PC-3 (cell line): ENCODE measurements around the gene NKD2. TPM values are rescaled to one million over a fixed set of nuclear protein-coding genes. Genes with fewer than 3 reads are reported as not detected.
"Not testable (repeated sequence)": the region's sequence is repeated elsewhere in the genome, so short reads cannot be mapped to it uniquely, and the experiment has no call there.

Source experiments
- ATAC-seq: fragments of 200-7000 bp; cut with Tn5 transposase; 2 replicates; pipeline ENCODE4 v1.9.1; 2020; ENCODE audit warnings: mild to moderate bottlenecking, moderate library complexity
- BruUV-seq: library from RNA; stranded (reverse); fragments of 400-500 nt; replicated peaks from 2 replicates; lab custom pipeline; 2021; lab: Mats Ljungman, UMichigan
- CTCF ChIA-PET: fragments of 300-600 bp; sonication (Branson Sonifier 250); formaldehyde crosslinking; loops from one replicate; lab custom pipeline; 2022; ENCODE audit warnings: antibody characterized with exemption; lab: Charles Lee
- POLR2A ChIA-PET: fragments of 300-600 bp; sonication (Branson Sonifier 250); formaldehyde crosslinking; loops from one replicate; lab custom pipeline; 2022; ENCODE audit warnings: antibody characterized with exemption; ENCODE audit not compliant: unreplicated experiment; lab: Charles Lee
- DNase-seq: peaks from one replicate; pipeline ENCODE4 v3.0.0-alpha.2; 2015
- H2AFZ ChIP-seq: fragments of 300-600 bp; sonication (generic); 2 replicates; pipeline ENCODE4 v1.6.0; 2016; ENCODE audit warnings: antibody characterized with exemption, low read length
- H3F3A ChIP-seq: fragments of 300-600 bp; sonication (generic); one replicate; pipeline ENCODE4 v1.6.0; 2017; ENCODE audit warnings: antibody characterized with exemption, low read length, control low read depth, mild to moderate bottlenecking; ENCODE audit not compliant: unreplicated experiment
- H3K27ac ChIP-seq: fragments of 300-600 bp; sonication (generic); 2 replicates; pipeline ENCODE4 v1.5.1; 2016; ENCODE audit warnings: mild to moderate bottlenecking, low read length
- H3K27me3 ChIP-seq: fragments of 300-600 bp; sonication (generic); 2 replicates; pipeline ENCODE4 v1.6.1; 2016; ENCODE audit warnings: low read length, mixed read lengths
- H3K36me3 ChIP-seq: fragments of 300-600 bp; sonication (generic); 2 replicates; pipeline ENCODE4 v1.6.1; 2016; ENCODE audit warnings: low read depth, mixed run types, low read length, mixed read lengths
- H3K4me1 ChIP-seq: fragments of 300-600 bp; sonication (generic); 2 replicates; pipeline ENCODE4 v1.5.1; 2016; ENCODE audit warnings: low read length; ENCODE audit not compliant: insufficient read depth
- H3K4me2 ChIP-seq: fragments of 300-600 bp; sonication (generic); 2 replicates; pipeline ENCODE4 v1.6.0; 2016; ENCODE audit warnings: low read length
- H3K4me3 ChIP-seq: fragments of 300-600 bp; sonication (generic); 2 replicates; pipeline ENCODE4 v1.5.1; 2016; ENCODE audit warnings: mild to moderate bottlenecking, low read length, mixed read lengths
- H3K79me2 ChIP-seq: fragments of 300-600 bp; sonication (generic); 2 replicates; pipeline ENCODE4 v1.6.1; 2017; ENCODE audit warnings: low read length, mixed read lengths
- H3K9ac ChIP-seq: fragments of 300-600 bp; sonication (generic); 2 replicates; pipeline ENCODE4 v1.6.0; 2016; ENCODE audit warnings: mild to moderate bottlenecking, low read length
- H3K9me2 ChIP-seq: fragments of 300-600 bp; sonication (generic); replicated peaks from 2 replicates; pipeline ENCODE4 v1.6.1; 2016; ENCODE audit warnings: mixed run types, low read length, mixed read lengths
- H3K9me3 ChIP-seq: fragments of 300-600 bp; sonication (generic); 2 replicates; pipeline ENCODE4 v1.6.1; 2016; ENCODE audit warnings: low read length, mixed read lengths
- H4K20me1 ChIP-seq: fragments of 300-600 bp; sonication (generic); 2 replicates; pipeline ENCODE4 v1.6.1; 2016; ENCODE audit warnings: low read length, mixed read lengths
- CTCF ChIP-seq: fragments of 300-600 bp; sonication (generic); conservative IDR thresholded peaks from 2 replicates; pipeline ENCODE4 v1.5.1; 2017; ENCODE audit warnings: antibody characterized with exemption, low read depth, mild to moderate bottlenecking, low read length
- EZH2 ChIP-seq: fragments of 300-600 bp; sonication (generic); IDR thresholded peaks from one replicate; pipeline ENCODE4 v1.6.1; 2017; ENCODE audit warnings: antibody characterized with exemption, mild to moderate bottlenecking, low read length; ENCODE audit not compliant: unreplicated experiment
- EZH2phosphoT487 ChIP-seq: fragments of 300-600 bp; sonication (generic); IDR thresholded peaks from 2 replicates; pipeline ENCODE4 v1.6.1; 2018; ENCODE audit warnings: mild to moderate bottlenecking, antibody characterized with exemption, low read length, borderline replicate concordance
- intact Hi-C: fragments of 100-400 bp; cut with micrococcal nuclease; formaldehyde crosslinking; loops from 2 replicates; pipeline ENCODE4 v1.9.0; 2023
- total RNA-seq: library from RNA; depleted of rRNA; stranded (reverse); fragments of >200 nt; gene quantifications from 2 replicates; pipeline ENCODE4 v1.2.3, GENCODE V29; 2014

NKD2 gene
- total RNA-seq, 1 experiment from 2014 or later: 1.6 TPM

GRCh38 chr5:1081519-1081918 is 72.9 kb downstream of the NKD2 start:
- Histone ChIP-seq H3K27me3 (no peaks in the 10 kb centered on the region), H3K79me2 (no peaks in the 10 kb centered on the region), H3K9me2 (no peaks in the 10 kb centered on the region), H3K27ac (no peak overlapping the region), H3F3A (no peaks in the 10 kb centered on the region), H3K4me3 (no peak overlapping the region), H3K9me3 (no peaks in the 10 kb centered on the region), H3K4me1 (no peaks in the 10 kb centered on the region), H3K9ac (no peak overlapping the region), H3K4me2 (no peak overlapping the region), H4K20me1 (no peaks in the 10 kb centered on the region), H2AFZ (no peak overlapping the region), H3K36me3 (peaks cover 17% of the 10 kb centered on the region; the same call in 1 of the 2 replicates)
- no TSS peak for BruUV-seq
- ChIA-PET POLR2A (no interaction called here), CTCF (no interaction called here)
- ATAC-seq (no peak), DNase-seq (no peak)
- intact Hi-C loops: no loop called here
- TF ChIP-seq EZH2 (no peak), EZH2phosphoT487 (no peak), CTCF (no peak)

- DNase-seq, intact Hi-C loops, H3F3A ChIP-seq, H3K9me2 ChIP-seq, H3K9ac ChIP-seq, H4K20me1 ChIP-seq, H3K79me2 ChIP-seq, H3K27me3 ChIP-seq, H3K4me1 ChIP-seq, H2AFZ ChIP-seq, POLR2A ChIA-PET, H3K4me2 ChIP-seq, CTCF ChIA-PET, H3K27ac ChIP-seq, BruUV-seq, ATAC-seq, H3K4me3 ChIP-seq, H3K9me3 ChIP-seq: not testable (repeated sequence)
- H3K36me3 ChIP-seq: peaks cover 19% of the 10 kb centered on the region; the same call in 1 of the 2 replicates
Measured at GRCh38 chr5:1083026-1083425, 74.4 kb downstream of the NKD2 start.

- no peaks in the 10 kb centered on the region for H4K20me1 ChIP-seq
- no peaks in the 10 kb centered on the region for H3F3A ChIP-seq
- H3K9ac ChIP-seq: no peak overlapping the region
- no peak overlapping the region for H2AFZ ChIP-seq
- no peak for TF ChIP-seq EZH2phosphoT487
- no peak for TF ChIP-seq CTCF
- TF ChIP-seq EZH2: no peak
- POLR2A ChIA-PET: no interaction called here
- intact Hi-C loops: no loop called here
- no peaks in the 10 kb centered on the region for H3K27me3 ChIP-seq
- no TSS peak for BruUV-seq
- no peak overlapping the region for H3K4me2 ChIP-seq
- H3K9me3 ChIP-seq: no peaks in the 10 kb centered on the region
- H3K79me2 ChIP-seq: no peaks in the 10 kb centered on the region
- no peak for DNase-seq
- H3K27ac ChIP-seq: no peak overlapping the region
- H3K4me1 ChIP-seq: no peaks in the 10 kb centered on the region
- H3K9me2 ChIP-seq: no peaks in the 10 kb centered on the region
- H3K36me3 ChIP-seq: peaks cover 13% of the 10 kb centered on the region; the same call in 1 of the 2 replicates
- no peak overlapping the region for H3K4me3 ChIP-seq
- CTCF ChIA-PET: no interaction called here
- no peak for ATAC-seq
Measured at GRCh38 chr5:1083823-1084605, 75.4 kb downstream of the NKD2 start.
